ENCODE data around the gene SNIP1. TPM values are rescaled to one million over a fixed set of nuclear protein-coding genes. Genes with fewer than 3 reads are reported as not detected.
"Not testable (repeated sequence)": the region's sequence is repeated elsewhere in the genome, so short reads cannot be mapped to it uniquely, and the experiment has no call there.

The SNIP1 gene
- total and polyA plus RNA-seq, 2 of the 8 experiments (the other 6 are each of a cell fraction or from before 2014, with no cell fraction given) = 3.7 to 15.7 TPM

DNA sequence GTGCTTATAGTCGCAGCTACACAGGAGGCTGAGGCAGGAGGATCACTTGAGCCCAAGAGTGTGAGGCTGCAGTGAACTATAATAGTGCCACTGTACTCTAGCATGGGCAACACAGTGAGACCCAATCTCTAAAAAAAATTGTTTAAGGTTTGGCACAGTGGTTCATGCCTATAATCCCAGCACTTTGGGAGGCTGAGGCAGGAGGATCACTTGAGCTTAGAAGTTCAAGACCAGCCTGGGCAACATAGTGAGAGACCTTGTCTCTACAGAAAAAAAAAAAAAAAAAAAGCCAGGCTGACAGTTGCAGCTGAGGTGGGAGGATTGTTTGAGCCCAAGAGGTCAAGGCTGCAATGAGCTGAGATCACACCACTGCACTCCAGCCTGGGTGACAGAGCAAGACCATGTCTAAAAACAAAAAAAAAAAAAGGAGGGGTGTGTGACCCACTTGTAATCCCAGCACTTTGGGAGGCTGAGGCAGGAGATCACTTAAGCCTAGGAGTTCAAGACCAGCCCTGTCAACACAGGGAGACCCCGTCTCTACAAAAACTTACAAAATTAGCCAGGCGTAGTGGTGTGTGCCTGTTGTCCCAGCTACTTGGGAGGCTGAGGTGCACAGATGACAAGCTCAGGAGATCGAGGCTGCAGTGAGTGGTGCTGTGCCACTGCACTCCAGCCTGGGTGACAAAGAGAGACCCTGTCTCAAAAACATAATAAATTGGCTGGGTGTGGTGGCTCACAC is 21.5 kb downstream of the SNIP1 start:
- not testable (repeated sequence) for FAIRE-seq; H3K23ac ChIP-seq (ENCODE audit: insufficient read length); H3K4me1 ChIP-seq (replicated peaks in 1 of 4; ENCODE audit: control insufficient read depth in 3 of 4, insufficient read depth in 4 of 4, low read length in 3 of 4); H3K27ac ChIP-seq (ENCODE audit: low read depth, low read length); H4K20me1 ChIP-seq (replicated peaks in 1 of 2; ENCODE audit: control insufficient read depth in 1 of 2, insufficient read depth in 2 of 2, low read length in 2 of 2); H4K91ac ChIP-seq (replicated peaks; ENCODE audit: insufficient read length, low read length); H4K5ac ChIP-seq (ENCODE audit: insufficient read length, low read depth, low read length); H3K9ac ChIP-seq (replicated peaks in 1 of 4; ENCODE audit: extremely low read depth in 1 of 4, low read depth in 3 of 4, low read length in 3 of 4); H3K27me3 ChIP-seq (replicated peaks in 1 of 4; ENCODE audit: control insufficient read depth in 3 of 4, extremely low read depth in 1 of 4, insufficient read depth in 3 of 4, low read length in 3 of 4); H3K18ac ChIP-seq (ENCODE audit: extremely low read depth, low read length); H2BK120ac ChIP-seq (replicated peaks; ENCODE audit: low read depth, low read length); H3K56ac ChIP-seq (replicated peaks; ENCODE audit: insufficient read length, low read depth, low read length); H2BK15ac ChIP-seq (ENCODE audit: low read length); H3K4me2 ChIP-seq (ENCODE audit: insufficient read depth in 1 of 2, low read depth in 2 of 2, low read length in 2 of 2); H2AFZ ChIP-seq (ENCODE audit: low read length); H3K23me2 ChIP-seq (ENCODE audit: low read depth, low read length); H3K79me1 ChIP-seq (ENCODE audit: low read depth, low read length); H2AK5ac ChIP-seq (ENCODE audit: low read depth, low read length); H2BK12ac ChIP-seq (ENCODE audit: low read depth, low read length); H3K14ac ChIP-seq (ENCODE audit: insufficient read length); H2BK20ac ChIP-seq (ENCODE audit: low read length); DNase-seq (ENCODE audit: low read depth in 1 of 2, low spot score in 2 of 2); H3K4me3 ChIP-seq (ENCODE audit: extremely low read depth in 1 of 4, insufficient read depth in 2 of 4, low read depth in 3 of 4, low read length in 4 of 4); H2BK5ac ChIP-seq (ENCODE audit: low read depth, low read length); H3K79me2 ChIP-seq (ENCODE audit: control insufficient read depth in 1 of 2, insufficient read depth in 2 of 2, low read length in 2 of 2); H3K9me3 ChIP-seq (ENCODE audit: insufficient read depth in 2 of 2, low read depth in 1 of 2, low read length in 1 of 2); H3K4ac ChIP-seq (replicated peaks; ENCODE audit: insufficient read length, low read depth, low read length)
- ChIA-PET CTCF (ENCODE audit: partially characterized antibody) (interaction anchor here (0.7 to 2.5 kb wide), 3 partner anchors 45 to 1015 kb away, joined by 3 to 12 read pairs (median 3); no protein-coding TSS in a partner anchor), POLR2A (ENCODE audit: partially characterized antibody) (interaction anchor here (2.0 to 2.4 kb wide), 2 partner anchors 10 to 18 kb away, joined by 5 to 6 read pairs; partner anchors contain the start of gene MEAF6)
- 95% methylated on average over 4 of the region's 4 CpGs; no CpG with 5 or more reads in 1 of the 2 experiments for WGBS, 2 experiments (ENCODE audit: extremely low coverage in 1 of 2, insufficient coverage in 1 of 2, insufficient read length in 1 of 2, insufficient replicate concordance in 2 of 2, low coverage in 1 of 2, low lambda C conversion rate in 2 of 2, missing lambda C conversion rate in 1 of 2)
- H3K36me3 ChIP-seq (ENCODE audit: control insufficient read depth in 2 of 4, insufficient read depth in 4 of 4, low read length in 3 of 4) = peaks cover 3 to 16% (median 8%) of the 10 kb centered on the region in 4 experiments
- peak overlapping the region; percentile 25; the same call in 1 of the 2 replicates for H4K8ac ChIP-seq (ENCODE audit: extremely low read depth, insufficient read depth, low read length)

DNA sequence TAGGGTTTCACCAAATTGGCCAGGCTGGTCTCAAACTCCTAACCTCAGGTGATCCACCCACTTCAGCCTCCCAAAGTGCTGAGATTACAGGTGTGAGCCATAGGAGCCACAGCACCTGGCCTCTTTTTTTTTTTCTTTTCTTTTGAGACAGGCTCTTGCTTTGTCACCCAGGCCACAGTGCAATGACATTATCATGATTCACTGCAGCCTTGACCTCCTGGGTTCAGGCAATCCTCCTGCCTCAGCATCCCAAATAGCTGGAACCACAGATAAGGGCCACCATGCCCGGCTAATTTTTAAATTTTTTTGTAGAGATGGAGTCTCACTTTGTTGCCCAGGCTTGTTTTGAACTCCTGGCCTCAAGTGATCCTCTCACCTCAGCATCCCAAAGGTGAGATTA is 24.2 kb downstream of the SNIP1 start:
- H3K4ac ChIP-seq (replicated peaks; ENCODE audit: insufficient read length, low read depth, low read length); H2AFZ ChIP-seq (ENCODE audit: low read length); H3K23ac ChIP-seq (ENCODE audit: insufficient read length); H3K79me2 ChIP-seq (ENCODE audit: control insufficient read depth in 1 of 2, insufficient read depth in 2 of 2, low read length in 2 of 2); POLR2A ChIA-PET (ENCODE audit: partially characterized antibody); H3K36me3 ChIP-seq (ENCODE audit: control insufficient read depth in 2 of 4, insufficient read depth in 4 of 4, low read length in 3 of 4); H4K20me1 ChIP-seq (replicated peaks in 1 of 2; ENCODE audit: control insufficient read depth in 1 of 2, insufficient read depth in 2 of 2, low read length in 2 of 2); H2BK5ac ChIP-seq (ENCODE audit: low read depth, low read length); H3K4me2 ChIP-seq (ENCODE audit: insufficient read depth in 1 of 2, low read depth in 2 of 2, low read length in 2 of 2); H3K27ac ChIP-seq (ENCODE audit: low read depth, low read length); FAIRE-seq; H2AK5ac ChIP-seq (ENCODE audit: low read depth, low read length); H3K56ac ChIP-seq (replicated peaks; ENCODE audit: insufficient read length, low read depth, low read length); H3K4me1 ChIP-seq (replicated peaks in 1 of 4; ENCODE audit: control insufficient read depth in 3 of 4, insufficient read depth in 4 of 4, low read length in 3 of 4); H2BK120ac ChIP-seq (replicated peaks; ENCODE audit: low read depth, low read length); H3K79me1 ChIP-seq (ENCODE audit: low read depth, low read length); H3K9me3 ChIP-seq (ENCODE audit: insufficient read depth in 2 of 2, low read depth in 1 of 2, low read length in 1 of 2); H2BK20ac ChIP-seq (ENCODE audit: low read length); H4K8ac ChIP-seq (ENCODE audit: extremely low read depth, insufficient read depth, low read length); H4K91ac ChIP-seq (replicated peaks; ENCODE audit: insufficient read length, low read length); H3K9ac ChIP-seq (replicated peaks in 1 of 4; ENCODE audit: extremely low read depth in 1 of 4, low read depth in 3 of 4, low read length in 3 of 4); H3K18ac ChIP-seq (ENCODE audit: extremely low read depth, low read length); H2BK15ac ChIP-seq (ENCODE audit: low read length); H3K27me3 ChIP-seq (replicated peaks in 1 of 4; ENCODE audit: control insufficient read depth in 3 of 4, extremely low read depth in 1 of 4, insufficient read depth in 3 of 4, low read length in 3 of 4); DNase-seq (ENCODE audit: low read depth in 1 of 2, low spot score in 2 of 2); H3K4me3 ChIP-seq (ENCODE audit: extremely low read depth in 1 of 4, insufficient read depth in 2 of 4, low read depth in 3 of 4, low read length in 4 of 4); H3K14ac ChIP-seq (ENCODE audit: insufficient read length); H4K5ac ChIP-seq (ENCODE audit: insufficient read length, low read depth, low read length); H3K23me2 ChIP-seq (ENCODE audit: low read depth, low read length); H2BK12ac ChIP-seq (ENCODE audit: low read depth, low read length); CTCF ChIA-PET (ENCODE audit: partially characterized antibody): not testable (repeated sequence)
- WGBS, 2 experiments (ENCODE audit: extremely low coverage in 1 of 2, insufficient coverage in 1 of 2, insufficient read length in 1 of 2, insufficient replicate concordance in 2 of 2, low coverage in 1 of 2, low lambda C conversion rate in 2 of 2, missing lambda C conversion rate in 1 of 2) = 95% methylated on average over 1 of the region's 1 CpG; no CpG with 5 or more reads in 1 of the 2 experiments
